ENCODE measurements around the gene ZNF177.
"Not testable (repeated sequence)": the region's sequence is repeated elsewhere in the genome, so short reads cannot be mapped to it uniquely, and the experiment has no call there.

ZNF177 gene

GRCh38 chr19:9362905-9363304 is at the start of gene ZNF177:
ZNF177 (plus strand) TSS chr19:9363013; CDS start chr19:9378312, 15,299 bp downstream.
- peak in 1 of 2 experiments; percentile 0 for DNase-seq

GRCh38 chr19:9313756-9314155 is 49.1 kb upstream of the ZNF177 start:
- no peak for DNase-seq

- no peak for DNase-seq
Observed at GRCh38 chr19:9321338-9321737, 41.5 kb upstream of the ZNF177 start.

GRCh38 chr19:9321756-9322155 is 41.1 kb upstream of the ZNF177 start:
- DNase-seq: not testable (repeated sequence)

- DNase-seq: not testable (repeated sequence)
Observed at GRCh38 chr19:9322201-9322600, 40.6 kb upstream of the ZNF177 start.

- peak; percentile 41 to 54 for DNase-seq
Observed at GRCh38 chr19:9323557-9323918, 39.3 kb upstream of the ZNF177 start.

GRCh38 chr19:9323919-9324583 is 38.8 kb upstream of the ZNF177 start, which contains the start of gene ZNF559:
ZNF559 (plus strand) TSS chr19:9324179; CDS start chr19:9338550, 14,371 bp downstream.
- peak; percentile 94 to 96 for DNase-seq

GRCh38 chr19:9324584-9324962 is 38.2 kb upstream of the ZNF177 start:
- DNase-seq: peak in 1 of 2 experiments; percentile 5

- DNase-seq: no peak
Observed at GRCh38 chr19:9329999-9330398, 32.8 kb upstream of the ZNF177 start.

- DNase-seq: no peak
Observed at GRCh38 chr19:9342610-9343304, 20.1 kb upstream of the ZNF177 start.

GRCh38 chr19:9345005-9345404 is 17.8 kb upstream of the ZNF177 start:
- no peak for DNase-seq

GRCh38 chr19:9348253-9348652 is 14.6 kb upstream of the ZNF177 start:
- no peak for DNase-seq

GRCh38 chr19:9348671-9349070 is 14.1 kb upstream of the ZNF177 start:
- no peak for DNase-seq

GRCh38 chr19:9352505-9352904 is 10.3 kb upstream of the ZNF177 start:
- DNase-seq: no peak

GRCh38 chr19:9353011-9353410 is 9.8 kb upstream of the ZNF177 start:
- no peak for DNase-seq

GRCh38 chr19:9354651-9355050 is 8.2 kb upstream of the ZNF177 start:
- DNase-seq: no peak

GRCh38 chr19:9370738-9371619 is 8.2 kb downstream of the ZNF177 start:
- DNase-seq: no peak

GRCh38 chr19:9381361-9381785 is 18.6 kb downstream of the ZNF177 start:
- DNase-seq: no peak

- peak; percentile 60 to 69 for DNase-seq
Observed at GRCh38 chr19:9406798-9407352, 44.1 kb downstream of the ZNF177 start.

- no peak for DNase-seq
Observed at GRCh38 chr19:9407827-9408226, 45.0 kb downstream of the ZNF177 start.

- DNase-seq: no peak
Observed at GRCh38 chr19:9413240-9413954, 50.6 kb downstream of the ZNF177 start.

GRCh38 chr19:9427941-9428340 is 65.1 kb downstream of the ZNF177 start:
- no peak for DNase-seq
